Endothelial cell of umbilical vein (primary cell): ENCODE data around the gene SENP7. TPM values are rescaled to one million over a fixed set of nuclear protein-coding genes. Genes with fewer than 3 reads are reported as not detected.

Experiments used
- BruUV-seq: library from RNA; stranded (reverse); fragments of 400-500 nt; replicated peaks from 2 replicates; lab custom pipeline; 2021; lab: Mats Ljungman, UMichigan
- CTCF ChIA-PET: fragments of 300-600, 350-600 bp; sonication (Branson Sonifier 250); formaldehyde crosslinking; loops from one replicate; lab custom pipeline; 2021; ENCODE audit warnings: antibody characterized with exemption, inconsistent platforms; lab: Charles Lee
- POLR2A ChIA-PET: fragments of 300-600, 350-600 bp; sonication (Branson Sonifier 250); formaldehyde crosslinking; loops from one replicate; lab custom pipeline; 2021; ENCODE audit warnings: antibody characterized with exemption, inconsistent platforms; lab: Charles Lee
- DNase-seq: peaks from one replicate; pipeline ENCODE4 v3.0.0-alpha.2; 2011; ENCODE audit warnings: low read depth, low spot score
- FAIRE-seq: peaks from 2 replicates; lab custom pipeline; 2011; peaks lifted over from hg19 to GRCh38; lab: Jason Lieb, UNC
- H2AFZ ChIP-seq: 2 replicates; pipeline ENCODE4 v1.6.0; 2012; ENCODE audit warnings: low read depth, low read length, control low read depth, inconsistent platforms
- H3K27ac ChIP-seq: 2 replicates; pipeline ENCODE4 v1.5.1; 2011; ENCODE audit warnings: low read depth, mild to moderate bottlenecking, control low read depth, low read length, moderate library complexity; ENCODE audit not compliant: insufficient read depth
- H3K27me3 ChIP-seq, 2 experiments: 2 replicates each; pipeline versions ENCODE4 v1.6.0 to v1.6.1; 2011; ENCODE audit warnings: low read length in 2 of 2, mixed read lengths in 1 of 2; ENCODE audit not compliant: control insufficient read depth in 2 of 2, insufficient read depth in 2 of 2
- H3K36me3 ChIP-seq, 2 experiments: 2 replicates in 1 of 2; 3 replicates in 1 of 2; pipeline ENCODE4 v1.5.1; 2011; ENCODE audit warnings: low read length in 2 of 2, mild to moderate bottlenecking in 1 of 2, moderate library complexity in 1 of 2; ENCODE audit not compliant: control insufficient read depth in 2 of 2, insufficient read depth in 2 of 2; ENCODE audit errors: extremely low read depth in 1 of 2
- H3K4me1 ChIP-seq: 3 replicates; pipeline ENCODE4 v1.5.1; 2011; ENCODE audit warnings: mild to moderate bottlenecking, low read length; ENCODE audit not compliant: control insufficient read depth, insufficient read depth; ENCODE audit errors: extremely low read depth
- H3K4me2 ChIP-seq: 2 replicates; pipeline ENCODE4 v1.6.1; 2011; ENCODE audit warnings: low read length, control low read depth, mixed read lengths; ENCODE audit not compliant: insufficient read depth
- H3K4me3 ChIP-seq, 3 experiments: fragments of 200-600 bp in 1 of 3; sonication (generic), shearing (Covaris generic) in 1 of 3; replicated peaks in 1 of 3; 2 replicates each; pipeline ENCODE4 v1.5.1; 2011 to 2016; ENCODE audit warnings: control low read depth in 3 of 3, low read length in 3 of 3, mild to moderate bottlenecking in 2 of 3, inconsistent platforms in 1 of 3, low read depth in 1 of 3, moderate library complexity in 1 of 3; ENCODE audit not compliant: insufficient read depth in 1 of 3
- H3K79me2 ChIP-seq: 2 replicates; pipeline ENCODE4 v1.6.0; 2012; ENCODE audit warnings: low read length, inconsistent platforms; ENCODE audit not compliant: control insufficient read depth, insufficient read depth
- H3K9ac ChIP-seq: replicated peaks from 2 replicates; pipeline ENCODE3; 2011; ENCODE audit warnings: low read length, control low read depth; ENCODE audit not compliant: insufficient read depth; ENCODE audit errors: extremely low read depth
- H3K9me1 ChIP-seq: replicated peaks from 3 replicates; pipeline ENCODE4 v1.6.0; 2011; ENCODE audit warnings: mild to moderate bottlenecking, low read length; ENCODE audit not compliant: control insufficient read depth, insufficient read depth; ENCODE audit errors: extremely low read depth
- H3K9me3 ChIP-seq: replicated peaks from 2 replicates; pipeline ENCODE4 v1.5.1; 2012; ENCODE audit warnings: low read length, inconsistent platforms; ENCODE audit not compliant: control insufficient read depth, insufficient read depth
- H4K20me1 ChIP-seq: replicated peaks from 2 replicates; pipeline ENCODE3; 2011; ENCODE audit warnings: mild to moderate bottlenecking, low read length; ENCODE audit not compliant: control insufficient read depth, insufficient read depth; ENCODE audit errors: extremely low read depth
- EZH2 ChIP-seq: IDR thresholded peaks from 2 replicates; pipeline ENCODE4 v1.6.1; 2012; ENCODE audit warnings: borderline replicate concordance, low read depth, mild to moderate bottlenecking, moderate library complexity, low read length, inconsistent platforms; ENCODE audit not compliant: severe bottlenecking
- FOS ChIP-seq: IDR thresholded peaks from 2 replicates; pipeline ENCODE4 v1.6.1; 2011; ENCODE audit warnings: mild to moderate bottlenecking, low read length, moderate library complexity, borderline replicate concordance; ENCODE audit not compliant: insufficient read depth
- GATA2 ChIP-seq: IDR thresholded peaks from 2 replicates; pipeline ENCODE4 v1.7.0; 2011; ENCODE audit warnings: low read depth, mild to moderate bottlenecking, moderate library complexity, mixed read lengths, low read length; ENCODE audit not compliant: insufficient read length, insufficient read depth
- JUN ChIP-seq: IDR thresholded peaks from 2 replicates; pipeline ENCODE4 v1.6.1; 2011; ENCODE audit warnings: borderline replicate concordance, low read depth; ENCODE audit not compliant: insufficient read length, insufficient read depth
- MYC ChIP-seq: IDR thresholded peaks from one replicate; pipeline ENCODE4 v1.6.1; 2011; ENCODE audit warnings: mild to moderate bottlenecking, low read depth, low read length
- POLR2A ChIP-seq: IDR thresholded peaks from 2 replicates; pipeline ENCODE4 v1.6.1; 2012; ENCODE audit warnings: low read depth, mild to moderate bottlenecking, control low read depth, low read length
- POLR2AphosphoS5 ChIP-seq: IDR thresholded peaks from 2 replicates; pipeline ENCODE4 v1.6.1; 2012; ENCODE audit warnings: low read depth, mild to moderate bottlenecking, control low read depth, low read length, moderate library complexity; ENCODE audit not compliant: insufficient read depth
- dilution Hi-C: fragments of 300-500 bp; cut with MboI; formaldehyde crosslinking; loops from one replicate; pipeline ENCODE4 v1.15.0; 2019; ENCODE audit warnings: low sequenced_read_pairs; ENCODE audit not compliant: extremely low pct_ligation_motif_present
- intact Hi-C: fragments of 100-400 bp; cut with micrococcal nuclease; formaldehyde crosslinking; loops from one replicate; pipeline ENCODE4 v1.10.0; 2022
- polyA plus RNA-seq, 4 experiments: library from polyadenylated mRNA; depleted of rRNA in 3 of 4; stranded (reverse) in 3 of 4; unstranded in 1 of 4; fragments of >200 nt; gene quantifications; 2 replicates each; pipeline versions ENCODE4 v1.2.1 to v1.2.3, GENCODE V29; 2011 to 2012; ENCODE audit warnings: missing spikeins in 1 of 4
- total RNA-seq: library from RNA; stranded (reverse); gene quantifications from 2 replicates; pipeline ENCODE4 v1.2.3, GENCODE V29; 2021
- TF ChIP-seq, protein P1 (sequence below): IDR thresholded peaks from 2 replicates; pipeline ENCODE4 v1.6.1; 2011; ENCODE audit not compliant: insufficient read depth, insufficient read length
- TF ChIP-seq, protein P2 (sequence below), 2 donors: IDR thresholded peaks; 1 replicate in 1 of 2; 2 replicates in 1 of 2; pipeline ENCODE4 v1.5.1; 2011; ENCODE audit warnings: low read length in 2 of 2, mild to moderate bottlenecking in 2 of 2, moderate library complexity in 2 of 2, control low read depth in 1 of 2, inconsistent platforms in 1 of 2, low read depth in 1 of 2; ENCODE audit not compliant: insufficient read depth in 1 of 2; ENCODE audit errors: extremely low read depth in 1 of 2

The SENP7 gene
- total and polyA plus RNA-seq, 2 donors (not counting 3 experiments of a cell fraction or from before 2014, with no cell fraction given), result 5.1 to 18.7 TPM

DNA sequence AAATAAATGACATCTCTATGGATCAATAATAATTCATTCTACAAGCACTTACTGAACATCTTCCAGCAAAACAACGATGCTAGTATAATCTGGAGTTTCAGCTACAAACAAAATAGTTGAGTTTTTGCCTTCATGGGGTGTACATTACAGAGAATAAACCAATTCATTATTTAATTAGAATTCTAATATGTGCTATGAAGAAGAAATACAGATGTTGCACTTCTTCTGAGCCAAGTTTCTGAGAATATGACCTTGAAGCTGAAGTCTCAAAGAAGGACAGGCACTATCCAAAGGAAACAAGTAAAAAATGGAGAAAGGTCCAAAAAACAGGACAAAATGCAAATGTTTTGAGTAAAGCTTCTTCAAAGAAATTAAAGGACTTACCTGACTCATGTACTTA lies 94.2 kb downstream of the SENP7 start:
- H2AFZ ChIP-seq, result no peak overlapping the region
- DNase-seq (no peak), FAIRE-seq (no peak)
- CTCF ChIA-PET, result interaction anchor here (0.7 kb wide), 1 partner anchor 18 kb away, joined by 3 read pairs; no protein-coding TSS in a partner anchor
- no peak overlapping the region for H3K4me3 ChIP-seq
- dilution Hi-C loops, result no loop called here
- H3K9me1 ChIP-seq, result no peaks in the 10 kb centered on the region
- H3K4me1 ChIP-seq, result no peaks in the 10 kb centered on the region
- H3K27me3 ChIP-seq, result no peaks in the 10 kb centered on the region
- TF ChIP-seq POLR2AphosphoS5 (no peak), FOS (no peak), GATA2 (no peak), POLR2A (no peak), EZH2 (no peak), JUN (no peak), MYC (no peak)
- TF ChIP-seq, protein P1, sequence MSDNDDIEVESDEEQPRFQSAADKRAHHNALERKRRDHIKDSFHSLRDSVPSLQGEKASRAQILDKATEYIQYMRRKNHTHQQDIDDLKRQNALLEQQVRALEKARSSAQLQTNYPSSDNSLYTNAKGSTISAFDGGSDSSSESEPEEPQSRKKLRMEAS, result no peak
- TF ChIP-seq, protein P2, sequence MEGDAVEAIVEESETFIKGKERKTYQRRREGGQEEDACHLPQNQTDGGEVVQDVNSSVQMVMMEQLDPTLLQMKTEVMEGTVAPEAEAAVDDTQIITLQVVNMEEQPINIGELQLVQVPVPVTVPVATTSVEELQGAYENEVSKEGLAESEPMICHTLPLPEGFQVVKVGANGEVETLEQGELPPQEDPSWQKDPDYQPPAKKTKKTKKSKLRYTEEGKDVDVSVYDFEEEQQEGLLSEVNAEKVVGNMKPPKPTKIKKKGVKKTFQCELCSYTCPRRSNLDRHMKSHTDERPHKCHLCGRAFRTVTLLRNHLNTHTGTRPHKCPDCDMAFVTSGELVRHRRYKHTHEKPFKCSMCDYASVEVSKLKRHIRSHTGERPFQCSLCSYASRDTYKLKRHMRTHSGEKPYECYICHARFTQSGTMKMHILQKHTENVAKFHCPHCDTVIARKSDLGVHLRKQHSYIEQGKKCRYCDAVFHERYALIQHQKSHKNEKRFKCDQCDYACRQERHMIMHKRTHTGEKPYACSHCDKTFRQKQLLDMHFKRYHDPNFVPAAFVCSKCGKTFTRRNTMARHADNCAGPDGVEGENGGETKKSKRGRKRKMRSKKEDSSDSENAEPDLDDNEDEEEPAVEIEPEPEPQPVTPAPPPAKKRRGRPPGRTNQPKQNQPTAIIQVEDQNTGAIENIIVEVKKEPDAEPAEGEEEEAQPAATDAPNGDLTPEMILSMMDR (IDR thresholded peaks at IDR 0.05; ENCODE audit: extremely low read depth in 1 of 2, insufficient read depth in 1 of 2, low read depth in 1 of 2, low read length in 2 of 2), result no peak
- H3K9ac ChIP-seq, result no peak overlapping the region
- H3K36me3 ChIP-seq, result peaks cover 0 to 2% of the 10 kb centered on the region in 2 experiments
- H4K20me1 ChIP-seq, result no peaks in the 10 kb centered on the region
- no peak overlapping the region for H3K4me2 ChIP-seq
- H3K9me3 ChIP-seq, result no peaks in the 10 kb centered on the region
- no peak overlapping the region for H3K27ac ChIP-seq
- intact Hi-C loops, result no loop called here
- no TSS peak for BruUV-seq
- POLR2A ChIA-PET, result no interaction called here
- no peaks in the 10 kb centered on the region for H3K79me2 ChIP-seq
